WI38 (cell line): Measurements from ENCODE around the gene PITPNM2.

Experiments used
- H3K4me3 ChIP-seq: 2 replicates; pipeline ENCODE4 v1.5.1; 2011; ENCODE audit warnings: low read depth, mild to moderate bottlenecking, control low read depth, low read length
- CTCF ChIP-seq: IDR thresholded peaks from 2 replicates; pipeline ENCODE4 v1.5.1; 2012; ENCODE audit warnings: low read depth, mild to moderate bottlenecking, control low read depth, low read length

Gene PITPNM2

GRCh38 chr12:123150744-123151456 lies at the start of gene PITPNM2:
TSS of gene PITPNM2 (minus strand) at chr12:123151090. CDS start at chr12:123034590, 116,500 bp downstream.
- H3K4me3 ChIP-seq, result peak within 1 kb of the TSS; percentile 79
- TF ChIP-seq CTCF, result no peak

- no peak overlapping the region for H3K4me3 ChIP-seq
- TF ChIP-seq CTCF, result no peak
Measured at GRCh38 chr12:123200414-123200813, 49.5 kb upstream of the PITPNM2 start.

- H3K4me3 ChIP-seq, result no peak overlapping the region
- TF ChIP-seq CTCF, result no peak
Measured at GRCh38 chr12:123199936-123200335, 49.0 kb upstream of the PITPNM2 start.

GRCh38 chr12:123187637-123188036 lies 36.7 kb upstream of the PITPNM2 start:
- H3K4me3 ChIP-seq, result no peak overlapping the region
- TF ChIP-seq CTCF, result no peak

- H3K4me3 ChIP-seq, result no peak overlapping the region
- no peak for TF ChIP-seq CTCF
Measured at GRCh38 chr12:123180171-123180570, 29.3 kb upstream of the PITPNM2 start.

- no peak for TF ChIP-seq CTCF
- H3K4me3 ChIP-seq, result no peak overlapping the region
Measured at GRCh38 chr12:123171967-123172366, 21.1 kb upstream of the PITPNM2 start.

- no peak overlapping the region for H3K4me3 ChIP-seq
- no peak for TF ChIP-seq CTCF
Measured at GRCh38 chr12:123167329-123167728, 16.4 kb upstream of the PITPNM2 start.
